ENCODE measurements around the gene HMGCR.

DNA sequence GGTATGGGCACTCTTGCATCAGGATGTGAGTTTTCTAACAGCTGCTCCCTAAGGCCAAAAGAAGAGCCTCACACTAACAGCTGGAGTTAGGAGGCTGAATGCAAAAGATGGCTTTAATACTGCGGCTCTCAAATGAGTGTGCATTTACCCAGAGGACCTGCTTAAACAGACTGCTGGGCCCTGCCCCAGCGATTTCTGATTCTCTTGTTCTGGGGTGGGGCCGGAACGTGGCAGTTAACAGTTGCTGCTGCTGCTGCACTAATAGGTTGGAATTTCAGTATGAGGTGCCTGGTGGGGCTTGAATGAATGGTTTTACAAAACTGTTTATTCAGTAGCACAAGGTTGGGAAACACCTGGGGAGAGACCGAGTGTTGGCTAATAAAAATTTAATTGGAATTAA lies 26.1 kb downstream of the HMGCR start:
- TF ChIP-seq POLR2AphosphoS5 (IDR thresholded peaks at IDR 0.05; ENCODE audit: low read depth, low read length) (no peak), TAF1 (IDR thresholded peaks at IDR 0.05; ENCODE audit: borderline replicate concordance, low read depth, low read length) (no peak)
